ENCODE data around the gene EFNA4.
A peak's percentile ranks its signal among the peaks of the same experiment; 100 is the strongest.

The EFNA4 gene

DNA sequence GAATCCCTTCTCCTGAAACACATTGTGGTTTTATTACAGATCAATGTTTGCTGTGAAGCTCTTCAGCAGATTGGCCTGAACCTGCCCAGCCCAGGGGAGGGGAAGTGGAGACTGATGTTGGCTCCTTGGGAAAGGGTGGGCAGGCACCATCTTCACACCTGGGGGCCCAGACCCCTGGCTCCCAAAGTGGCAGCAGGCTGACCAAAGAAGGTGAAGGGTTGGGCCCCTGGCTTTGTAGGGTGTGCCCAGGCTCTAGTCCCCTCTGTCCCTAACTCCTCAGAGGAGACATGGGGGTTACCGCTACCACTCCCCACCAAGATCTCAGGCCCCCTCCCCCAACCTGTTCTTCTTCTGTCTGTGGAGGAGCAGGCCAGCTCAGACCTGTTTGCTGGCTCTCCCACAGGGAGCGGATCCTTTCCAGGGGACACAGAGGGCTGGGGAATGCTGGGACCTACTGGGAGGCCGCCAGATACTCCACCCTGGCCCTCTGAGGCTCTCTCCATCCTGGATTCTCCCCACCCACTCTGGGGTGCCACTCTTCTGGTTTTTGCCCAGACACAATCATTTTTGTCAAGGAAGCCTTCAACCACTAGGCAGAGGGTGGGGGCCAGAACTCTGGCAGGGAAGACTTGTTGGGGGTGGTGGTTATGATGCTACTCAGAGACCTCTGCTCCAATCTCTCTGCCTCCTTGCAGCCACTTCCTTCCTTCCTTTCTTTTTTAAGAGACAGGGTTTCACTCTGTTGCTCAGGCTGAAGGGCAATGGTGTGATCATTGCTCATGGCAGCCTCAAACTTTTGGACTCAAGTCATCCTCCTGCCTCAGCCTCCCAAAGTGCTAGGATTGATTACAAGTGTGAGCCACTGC is 10.1 kb downstream of the EFNA4 start:
- DNase-seq (ENCODE audit: low read depth): no peak

DNA sequence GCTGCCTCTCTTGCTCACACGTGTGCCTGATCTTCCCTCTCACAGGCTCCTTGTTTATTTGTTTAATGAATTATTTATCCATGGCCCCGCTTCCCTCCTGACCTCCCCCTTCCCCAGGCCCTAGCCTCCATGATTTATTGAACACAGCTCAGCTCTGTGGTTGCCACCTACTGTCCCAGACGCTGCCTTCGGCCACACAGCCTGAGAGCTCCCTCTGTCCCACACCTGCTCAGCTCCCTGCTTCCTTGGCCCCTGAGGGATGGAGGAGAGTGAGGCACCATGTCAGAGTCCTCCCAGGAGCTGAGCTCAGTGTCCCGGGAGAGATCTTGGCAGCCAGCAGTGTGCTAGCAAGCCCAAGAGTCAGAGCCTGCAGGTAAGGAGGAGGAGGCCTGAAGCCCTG is 12.0 kb downstream of the EFNA4 start:
- no peak for DNase-seq (ENCODE audit: low read depth)

DNA sequence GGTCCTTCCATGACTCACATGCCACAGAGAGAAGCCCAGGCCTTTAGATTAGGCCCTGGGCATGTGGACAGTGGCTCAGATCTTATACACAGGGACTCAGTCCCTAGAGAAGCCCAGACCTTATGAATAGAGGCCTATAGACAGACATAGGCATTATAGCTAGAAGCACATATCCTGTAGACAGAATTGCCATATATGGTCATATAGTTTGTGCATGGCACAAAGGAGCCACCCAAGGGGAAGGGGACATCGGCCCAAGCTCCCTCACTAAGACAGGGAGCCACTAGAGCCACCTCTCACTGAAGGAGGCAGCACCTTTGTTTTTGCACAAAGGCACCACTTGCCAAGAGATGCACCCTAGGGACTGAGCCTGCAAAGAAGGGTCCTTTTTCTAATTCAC is 12.8 kb downstream of the EFNA4 start:
- DNase-seq (ENCODE audit: low read depth): no peak

GRCh38 chr1:155077346-155077745 is 13.8 kb downstream of the EFNA4 start:
- DNase-seq (ENCODE audit: low read depth): no peak

DNA sequence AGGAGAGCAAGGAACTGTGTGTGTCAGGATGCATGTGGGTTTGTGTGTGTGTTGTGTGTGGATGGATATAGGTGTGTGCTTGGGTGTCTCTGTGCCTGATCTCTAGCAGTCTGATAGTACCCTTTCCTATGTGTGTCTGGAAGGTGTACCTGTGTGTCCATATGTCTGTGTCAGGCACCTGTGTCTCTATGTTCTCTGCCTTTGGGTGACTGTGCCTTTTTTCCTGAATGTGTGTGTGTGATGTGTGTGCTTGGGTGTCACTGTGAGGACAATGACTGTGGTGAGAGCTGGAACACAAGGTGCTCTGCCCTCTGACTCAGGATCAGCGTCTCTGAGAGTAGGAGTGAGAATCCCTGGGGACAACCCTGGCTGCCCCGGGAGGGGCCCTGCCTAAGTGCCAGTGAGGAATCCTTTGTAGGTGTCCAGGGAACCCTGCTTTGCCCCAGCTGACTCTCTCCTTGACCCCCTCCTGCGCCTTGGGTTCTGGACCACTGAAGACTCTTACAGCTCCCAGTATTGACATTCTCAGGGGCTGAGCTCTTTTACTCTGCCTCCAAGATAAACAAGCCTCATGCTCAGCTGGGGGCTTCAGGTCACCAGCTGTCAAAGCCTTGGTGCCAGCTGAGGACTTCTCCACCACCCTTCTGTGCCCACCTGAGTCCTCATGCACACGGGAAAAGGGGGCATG is 14.4 kb downstream of the EFNA4 start:
- no peak for DNase-seq (ENCODE audit: low read depth)

DNA sequence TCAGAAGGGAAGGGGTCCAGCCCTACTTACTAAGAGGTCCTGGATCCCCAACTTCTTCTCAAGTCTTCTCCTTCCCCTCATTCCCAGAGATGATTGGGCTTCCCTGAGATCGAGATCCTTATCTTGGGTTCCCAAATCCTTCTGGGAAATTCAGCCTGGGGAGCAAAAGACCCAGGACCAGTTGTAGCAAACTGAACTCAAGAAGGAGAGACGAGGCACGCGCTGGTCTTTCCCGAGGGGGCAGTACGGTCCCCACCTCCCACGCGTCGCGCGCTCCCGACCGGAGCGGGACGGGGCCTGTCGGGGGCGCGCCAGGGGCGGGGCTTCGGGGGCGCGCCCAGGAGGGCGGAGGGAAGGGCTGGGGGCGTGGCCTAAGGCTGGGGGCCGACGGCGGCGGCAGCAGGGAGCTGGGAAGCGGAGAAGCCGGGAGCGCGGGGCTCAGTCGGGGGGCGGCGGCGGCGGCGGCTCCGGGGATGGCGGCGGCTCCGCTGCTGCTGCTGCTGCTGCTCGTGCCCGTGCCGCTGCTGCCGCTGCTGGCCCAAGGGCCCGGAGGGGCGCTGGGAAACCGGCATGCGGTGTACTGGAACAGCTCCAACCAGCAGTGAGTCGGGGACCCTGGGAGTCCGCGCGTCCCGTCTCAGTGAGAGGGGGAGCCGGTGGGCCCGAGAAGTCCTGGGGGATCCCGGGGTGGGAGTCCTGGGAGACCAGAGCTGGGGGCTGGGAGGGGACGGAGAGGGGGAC is 15.1 kb downstream of the EFNA4 start, which contains the start of gene EFNA3:
TSS of gene EFNA3 (plus strand) at position 369 of the 741 bp plus-strand sequence. CDS start at position 474, 105 bp downstream.
- peak; percentile 54 for DNase-seq (ENCODE audit: low read depth)

- no peak for DNase-seq (ENCODE audit: low read depth)
Measured at GRCh38 chr1:155079210-155079486, 15.6 kb downstream of the EFNA4 start.

- no peak for DNase-seq (ENCODE audit: low read depth)
Measured at GRCh38 chr1:155079487-155080311, 16.2 kb downstream of the EFNA4 start.

DNA sequence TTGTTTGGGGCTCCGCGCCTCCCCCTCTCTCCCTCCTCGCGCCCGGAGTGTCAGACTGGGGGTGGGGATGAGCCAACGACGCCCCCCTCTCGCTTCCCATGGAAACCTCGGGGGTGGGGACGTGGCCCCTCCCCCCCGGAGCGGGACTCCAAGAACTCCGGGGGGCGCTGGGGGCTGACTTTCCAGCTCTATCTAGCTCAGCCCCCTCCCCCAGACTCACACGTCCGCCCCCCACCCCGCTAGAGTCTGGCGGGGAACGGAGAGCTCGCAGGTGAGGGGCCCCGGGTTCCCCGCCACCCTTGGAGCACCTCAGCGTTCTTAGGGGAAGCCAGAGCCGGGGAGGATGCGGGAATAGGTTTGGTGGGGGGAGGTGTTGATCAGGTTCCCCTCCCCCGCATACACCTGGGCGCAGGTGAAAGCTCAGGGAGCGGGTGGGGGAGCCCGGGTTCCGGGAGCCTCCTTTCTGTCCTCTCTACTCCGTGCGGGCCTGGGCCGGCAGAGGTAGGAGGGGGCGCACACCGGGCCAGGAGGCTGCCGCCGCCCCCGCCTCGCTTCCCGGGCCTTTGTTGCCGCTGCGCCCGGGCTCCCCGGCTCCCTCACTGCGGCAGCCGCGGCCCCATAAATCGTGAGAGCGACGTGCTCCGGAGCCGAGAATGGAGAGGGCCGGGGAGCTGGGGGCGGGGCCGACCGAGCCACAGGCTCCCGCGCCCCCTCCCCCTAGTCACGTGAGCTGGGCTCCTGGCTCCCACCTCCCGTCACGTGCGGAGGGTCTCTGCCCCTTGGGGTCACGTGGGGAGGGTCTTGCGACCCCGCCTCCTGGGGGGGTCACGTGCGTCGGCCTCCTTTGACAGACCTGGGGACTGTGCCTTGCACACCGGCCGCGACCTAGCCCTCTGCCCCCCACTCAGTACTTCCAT is 17.0 kb downstream of the EFNA4 start:
- no peak for DNase-seq (ENCODE audit: low read depth)

GRCh38 chr1:155081472-155082300 is 18.1 kb downstream of the EFNA4 start:
- DNase-seq (ENCODE audit: low read depth): no peak

GRCh38 chr1:155082301-155083051 is 18.9 kb downstream of the EFNA4 start:
- no peak for DNase-seq (ENCODE audit: low read depth)

- no peak for DNase-seq (ENCODE audit: low read depth)
Measured at GRCh38 chr1:155083052-155083541, 19.6 kb downstream of the EFNA4 start.

DNA sequence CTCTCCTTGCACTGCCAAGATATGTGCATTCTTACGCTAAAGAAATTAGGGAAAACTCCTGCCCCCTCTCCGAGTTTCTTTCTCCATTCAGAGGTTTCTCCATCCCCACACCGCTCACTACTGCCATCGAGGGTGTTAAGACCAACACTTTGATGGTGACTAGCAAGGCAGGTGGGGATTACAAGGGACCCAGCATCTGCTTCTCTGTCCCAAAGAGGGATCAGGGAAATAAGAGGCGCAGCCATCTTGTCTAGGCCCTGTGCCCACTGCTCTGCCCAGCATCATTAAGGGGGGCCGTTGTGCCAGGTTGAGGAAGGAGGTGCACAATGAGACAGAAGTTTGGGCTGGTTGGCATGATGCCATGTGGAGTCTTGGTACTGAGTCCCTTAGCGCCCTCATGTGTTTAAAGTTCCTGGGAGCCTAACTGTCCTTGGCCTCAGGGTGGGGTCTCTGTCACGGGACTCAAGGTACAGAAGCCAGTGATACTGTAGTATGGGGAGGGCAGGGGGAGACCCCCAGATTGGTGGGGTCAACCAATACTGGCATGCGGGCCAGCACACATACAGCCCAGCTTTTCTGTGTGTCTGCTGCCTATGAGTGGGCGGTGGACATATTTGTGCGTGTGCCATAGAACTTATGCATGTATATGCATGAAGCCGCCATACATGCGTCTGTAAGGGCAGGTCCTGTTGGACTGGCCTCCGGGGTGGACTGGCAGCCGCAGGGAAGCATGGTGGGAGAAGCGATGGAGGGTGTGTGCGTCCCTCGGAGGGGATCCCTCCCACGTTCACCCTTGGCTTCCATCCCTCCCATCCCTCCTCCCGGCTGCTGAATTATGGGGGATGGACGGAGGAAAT is 20.6 kb downstream of the EFNA4 start:
- DNase-seq (ENCODE audit: low read depth): no peak

GRCh38 chr1:155084722-155085503 is 21.4 kb downstream of the EFNA4 start:
- peak; percentile 86 for DNase-seq (ENCODE audit: low read depth)

- peak; percentile 70 for DNase-seq (ENCODE audit: low read depth)
Measured at GRCh38 chr1:155085504-155086127, 22.1 kb downstream of the EFNA4 start.

GRCh38 chr1:155086128-155086741 is 22.7 kb downstream of the EFNA4 start:
- peak; percentile 71 for DNase-seq (ENCODE audit: low read depth)

All from activated T-cell treated with anti-CD3 and anti-CD28 coated beads for 24 hours (primary cell).